GM12891 (cell line): ENCODE results near the gene DNAJB7.

ENCODE experiments used
- POLR2A ChIP-seq: IDR thresholded peaks from 2 replicates; pipeline ENCODE4 v1.6.1; 2011; ENCODE audit warnings: low read depth, low read length, control low read depth
- POLR2AphosphoS5 ChIP-seq: IDR thresholded peaks from 2 replicates; pipeline ENCODE4 v1.6.1; 2011; ENCODE audit warnings: low read depth, low read length, control low read depth
- TAF1 ChIP-seq: IDR thresholded peaks from 2 replicates; pipeline ENCODE4 v1.6.1; 2011; ENCODE audit warnings: low read depth, low read length, control low read depth

- no peak for TF ChIP-seq POLR2A
- TF ChIP-seq TAF1, result no peak
- TF ChIP-seq POLR2AphosphoS5, result no peak
Measured at GRCh38 chr22:40853961-40854360, 8.0 kb downstream of the DNAJB7 start.
